Measurements from ENCODE around the gene RTKN.

The RTKN gene

DNA sequence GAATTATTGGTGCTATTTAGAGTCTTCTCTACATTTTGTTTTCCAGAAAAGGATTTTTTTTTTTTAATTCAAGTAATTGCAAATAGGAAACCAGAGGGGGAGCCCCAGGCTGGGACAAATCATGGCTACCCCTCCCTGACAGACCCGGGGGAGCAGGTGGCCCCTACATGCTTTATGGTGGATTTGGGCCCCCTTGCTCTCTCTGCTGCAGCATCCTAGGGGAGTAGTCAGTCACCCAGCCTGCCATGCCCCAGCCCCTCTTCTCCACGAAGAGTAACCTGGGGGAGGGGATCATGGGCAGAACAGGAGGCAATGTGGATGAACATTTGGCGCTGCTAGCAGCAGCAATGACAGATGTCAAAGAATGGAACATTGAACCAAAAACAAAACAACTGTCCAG lies 25.0 kb downstream of the RTKN start:
- no peak for DNase-seq

DNA sequence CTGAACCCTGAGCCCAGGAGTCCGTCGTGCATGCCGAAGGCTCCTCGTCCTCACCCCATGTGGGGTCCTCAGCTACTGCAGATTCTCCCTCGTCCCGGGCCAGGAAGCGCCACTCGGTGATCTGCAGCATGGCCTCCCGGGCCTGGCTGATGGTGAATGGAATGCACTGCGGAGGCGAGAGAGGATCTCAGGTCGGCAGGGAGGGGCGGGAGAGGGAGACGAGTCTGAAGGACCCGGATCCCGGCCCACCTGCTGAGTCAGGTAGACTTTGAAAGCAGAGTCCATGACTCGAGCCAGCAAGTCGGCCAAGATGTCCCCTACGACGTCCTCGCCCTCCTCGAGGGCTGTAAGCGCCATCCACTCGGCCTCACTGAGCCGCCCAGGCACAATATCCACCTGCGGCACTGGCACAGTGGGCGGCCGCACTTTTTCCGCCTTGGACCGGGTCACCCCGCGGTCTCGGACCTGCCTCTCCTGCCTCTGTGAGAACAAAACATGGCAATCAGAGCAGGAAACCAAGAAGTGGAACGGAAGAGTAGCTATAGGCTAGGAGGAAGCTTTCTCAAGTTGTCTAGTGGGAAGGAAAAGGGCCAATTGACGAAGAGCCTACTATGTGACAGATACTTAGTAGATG lies 25.9 kb downstream of the RTKN start:
- no peak for DNase-seq

DNA sequence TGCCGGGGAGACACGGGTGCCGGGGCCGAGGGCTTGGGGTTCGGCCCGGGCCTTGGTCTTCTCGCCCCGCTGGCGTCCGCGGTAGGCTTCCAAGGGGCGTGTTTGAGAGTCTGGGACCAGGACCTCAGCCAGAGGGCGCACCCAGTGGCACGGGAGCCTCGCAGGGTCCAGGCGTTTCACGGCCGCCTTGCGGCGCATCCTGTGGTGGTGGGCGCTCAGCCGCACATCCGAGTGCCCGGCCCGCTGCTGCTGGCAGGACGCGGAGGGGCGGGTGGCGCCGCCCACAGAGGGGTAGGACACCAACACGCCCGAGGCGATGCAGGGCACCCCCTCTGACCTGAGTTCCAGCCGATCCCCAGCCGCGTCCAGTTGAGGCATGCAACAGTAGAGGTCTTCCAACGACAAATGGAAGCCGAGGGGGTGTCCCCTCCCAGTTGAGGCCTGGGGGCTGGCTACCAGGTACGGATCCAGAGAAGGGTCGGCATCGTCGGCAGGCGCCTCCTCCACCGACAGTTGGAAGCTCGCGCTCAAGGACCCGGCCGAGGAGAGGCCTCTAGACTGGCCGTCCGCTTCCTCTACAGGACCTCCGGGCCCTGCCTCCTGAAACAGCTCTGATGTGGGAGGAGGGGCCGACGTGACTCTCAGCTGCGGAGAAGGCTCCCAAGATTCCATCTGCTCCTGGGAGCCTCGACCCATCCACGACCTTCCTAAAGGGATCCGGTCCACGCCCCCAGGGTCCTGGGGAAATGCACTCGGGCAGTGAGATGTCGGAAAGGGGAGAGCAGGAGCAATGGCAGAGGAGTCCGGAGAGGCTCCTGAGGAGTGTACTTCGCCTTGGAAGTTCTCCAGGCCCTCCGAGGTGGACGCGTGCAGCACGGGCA lies 26.6 kb downstream of the RTKN start:
- no peak for DNase-seq

DNA sequence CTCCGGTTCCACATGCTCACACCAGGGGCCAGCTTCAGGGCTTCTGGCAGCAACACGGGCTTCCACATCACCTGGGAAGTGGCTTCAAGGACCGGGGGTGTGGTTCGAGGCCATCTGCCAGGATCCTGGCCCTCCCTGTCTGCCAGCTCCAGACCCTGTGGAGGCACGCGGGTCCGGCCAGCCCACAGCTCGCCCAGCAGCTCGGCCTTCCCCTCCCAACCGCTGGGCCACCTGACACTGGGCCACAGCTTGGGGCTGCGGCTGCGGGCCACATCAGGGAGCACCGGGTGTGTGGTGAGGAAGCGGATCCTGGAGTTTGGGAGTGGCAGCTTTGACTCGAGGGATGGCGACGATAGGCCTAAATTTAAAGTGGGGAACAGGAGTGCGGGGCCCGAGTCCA lies 27.3 kb downstream of the RTKN start:
- DNase-seq, result no peak

DNA sequence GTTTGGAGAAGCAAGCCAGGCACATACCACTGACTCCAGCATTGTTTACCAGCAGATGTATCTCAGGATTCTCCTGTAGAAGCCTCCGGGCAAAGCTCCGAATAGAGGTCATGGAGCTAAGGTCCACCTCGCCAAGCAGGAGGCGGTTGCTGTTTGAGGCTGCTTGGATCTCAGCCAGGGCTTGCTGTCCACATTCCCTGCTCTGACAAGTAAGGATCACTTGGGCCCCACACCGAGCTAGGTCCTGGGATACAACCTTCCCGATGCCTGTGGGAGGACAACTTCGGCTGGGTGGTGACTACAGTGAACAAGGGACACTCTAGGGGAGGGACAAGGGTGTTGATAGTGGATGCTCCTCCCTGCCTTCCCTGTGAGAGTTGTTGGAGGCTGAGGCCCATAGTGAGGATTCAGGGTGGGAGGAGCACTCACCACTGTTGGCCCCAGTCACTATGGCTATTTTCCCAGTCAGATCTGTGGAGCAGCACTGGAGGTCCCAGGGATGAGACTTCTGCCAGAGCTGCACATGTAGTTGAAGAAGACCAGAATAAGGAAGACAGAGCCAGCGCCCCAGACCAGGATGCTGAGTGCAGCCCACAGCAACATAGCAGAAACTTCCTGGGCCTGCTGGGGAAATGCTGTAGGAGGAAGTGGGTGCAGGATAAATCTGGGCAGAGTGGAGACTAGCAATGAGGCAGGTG lies 28.6 kb downstream of the RTKN start:
- DNase-seq, result no peak

DNA sequence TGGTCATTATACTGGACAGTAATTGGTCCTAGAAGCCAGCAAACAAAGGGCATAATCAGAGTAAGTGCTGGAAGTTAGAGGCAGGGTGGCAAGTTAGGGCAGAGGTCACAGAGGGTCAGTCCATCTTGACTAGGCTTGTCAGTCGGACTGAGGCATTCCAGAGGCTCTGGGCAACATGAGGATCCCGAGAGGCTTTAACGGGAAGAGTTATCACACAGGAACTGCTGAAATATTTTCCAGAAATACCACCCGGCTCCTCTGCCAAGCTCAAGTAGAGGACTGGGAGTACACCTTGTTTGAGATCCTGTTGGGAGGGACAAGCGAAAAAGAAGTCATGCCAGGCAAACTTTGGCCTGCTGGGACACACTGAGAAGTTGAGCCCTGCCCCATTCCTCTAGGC lies 34.1 kb downstream of the RTKN start:
- no peak for DNase-seq

DNA sequence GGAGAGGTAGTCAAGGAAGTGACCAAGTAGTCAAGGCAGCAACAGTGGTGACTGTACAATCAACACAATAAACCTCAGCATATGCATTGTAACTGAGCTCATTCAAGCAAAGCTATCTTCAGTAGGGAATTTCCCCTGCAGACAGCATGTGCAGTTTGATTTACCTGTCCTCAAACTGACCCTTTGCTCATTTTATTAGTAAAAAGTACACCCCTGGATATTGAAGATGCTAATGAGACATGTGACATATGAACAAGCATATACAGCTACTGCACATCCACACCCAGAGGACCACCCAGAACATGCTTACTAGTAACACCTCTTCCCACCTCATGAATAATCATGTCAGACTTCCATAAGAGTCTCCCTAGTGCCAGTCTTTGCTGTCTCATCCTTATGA lies 35.7 kb downstream of the RTKN start:
- no peak for DNase-seq

DNA sequence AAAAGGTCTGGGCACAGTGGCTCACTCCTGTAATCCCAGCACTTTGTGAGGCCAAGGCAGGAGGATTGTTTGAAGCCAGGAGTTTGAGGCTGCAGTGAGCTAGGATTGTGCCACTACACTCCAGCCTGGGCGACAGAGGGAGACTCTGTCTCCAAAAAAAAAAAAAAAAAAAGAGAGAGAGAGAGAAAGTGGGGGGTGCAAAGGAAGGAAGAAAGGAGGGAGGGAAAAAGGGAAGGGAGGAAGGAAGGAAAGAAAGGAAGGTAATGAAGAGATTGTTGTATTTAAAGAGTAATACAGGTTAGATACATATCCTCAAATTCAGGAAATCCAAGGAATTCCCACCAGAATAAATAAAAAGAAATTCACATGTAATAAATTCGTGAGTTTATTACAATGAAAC lies 39.8 kb downstream of the RTKN start:
- no peak for DNase-seq

DNA sequence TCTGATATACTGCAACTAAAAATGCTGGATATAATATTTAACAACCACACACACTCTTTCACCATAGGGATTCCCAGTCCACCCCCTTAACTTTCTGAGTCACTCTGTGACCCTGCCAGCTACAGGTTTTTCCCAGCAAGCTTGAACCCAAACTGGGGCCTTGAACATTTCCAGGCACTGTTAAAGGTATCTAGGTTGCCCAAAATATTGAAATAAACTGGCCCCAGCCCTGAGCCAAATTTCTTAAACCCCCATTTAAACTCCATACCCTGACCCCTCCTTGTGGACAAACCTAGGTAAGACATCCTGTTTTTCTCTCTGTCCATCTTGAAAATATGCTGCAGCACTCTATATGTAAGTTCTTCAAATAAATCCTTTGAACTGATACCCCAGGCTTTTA lies 42.0 kb downstream of the RTKN start:
- no peak for DNase-seq

DNA sequence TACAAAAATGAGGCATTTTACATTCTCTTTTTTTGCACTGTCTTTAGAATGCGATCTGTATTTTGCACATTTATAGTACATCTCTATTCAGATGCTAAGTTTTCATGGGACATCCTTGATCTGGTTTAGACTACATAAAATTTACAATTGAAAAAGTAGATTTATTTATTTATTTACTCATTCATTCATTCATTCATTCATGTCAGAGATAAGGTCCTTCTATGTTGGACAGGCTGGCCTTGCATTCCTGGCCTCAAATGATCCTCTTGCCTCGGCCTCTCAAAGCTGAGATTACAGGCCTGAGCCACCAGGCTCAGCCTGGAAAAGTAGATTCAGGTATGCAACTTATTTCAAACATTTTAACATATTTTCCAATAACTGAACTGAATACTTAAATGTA lies 45.6 kb downstream of the RTKN start:
- DNase-seq, result no peak

DNA sequence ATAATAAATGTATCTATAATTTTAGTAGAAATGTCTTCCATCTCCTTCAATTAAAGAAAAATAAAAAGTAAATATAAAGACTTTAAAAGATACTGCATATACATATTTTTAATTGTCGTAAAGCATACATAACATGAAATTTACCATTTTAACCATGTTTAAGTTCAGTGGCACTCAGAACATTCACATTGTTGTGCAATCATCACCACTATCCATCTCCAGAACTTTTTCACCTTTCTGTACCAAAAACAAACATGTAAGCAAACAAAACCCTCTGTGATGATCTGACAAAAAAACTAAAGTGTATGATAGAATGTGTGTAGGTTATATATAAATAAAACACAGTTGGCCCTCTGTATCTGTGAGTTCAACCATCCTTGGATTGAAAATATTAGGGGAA lies 48.2 kb downstream of the RTKN start:
- DNase-seq, result no peak

DNA sequence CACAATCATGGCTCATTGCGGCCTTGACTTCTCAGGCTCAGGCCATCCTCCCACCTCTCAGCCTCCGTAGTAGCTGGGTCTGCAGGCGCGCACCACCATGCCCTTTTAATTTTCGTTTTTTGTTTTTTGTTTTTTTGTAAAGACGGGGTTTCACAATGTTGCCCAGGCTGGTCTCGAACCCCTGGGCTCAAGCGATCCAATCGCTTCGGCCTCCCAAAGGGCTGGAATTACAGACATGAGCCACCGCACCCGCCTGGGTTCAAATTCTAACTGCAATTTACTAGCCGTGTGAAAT lies 49.3 kb downstream of the RTKN start:
- no peak for DNase-seq

DNA sequence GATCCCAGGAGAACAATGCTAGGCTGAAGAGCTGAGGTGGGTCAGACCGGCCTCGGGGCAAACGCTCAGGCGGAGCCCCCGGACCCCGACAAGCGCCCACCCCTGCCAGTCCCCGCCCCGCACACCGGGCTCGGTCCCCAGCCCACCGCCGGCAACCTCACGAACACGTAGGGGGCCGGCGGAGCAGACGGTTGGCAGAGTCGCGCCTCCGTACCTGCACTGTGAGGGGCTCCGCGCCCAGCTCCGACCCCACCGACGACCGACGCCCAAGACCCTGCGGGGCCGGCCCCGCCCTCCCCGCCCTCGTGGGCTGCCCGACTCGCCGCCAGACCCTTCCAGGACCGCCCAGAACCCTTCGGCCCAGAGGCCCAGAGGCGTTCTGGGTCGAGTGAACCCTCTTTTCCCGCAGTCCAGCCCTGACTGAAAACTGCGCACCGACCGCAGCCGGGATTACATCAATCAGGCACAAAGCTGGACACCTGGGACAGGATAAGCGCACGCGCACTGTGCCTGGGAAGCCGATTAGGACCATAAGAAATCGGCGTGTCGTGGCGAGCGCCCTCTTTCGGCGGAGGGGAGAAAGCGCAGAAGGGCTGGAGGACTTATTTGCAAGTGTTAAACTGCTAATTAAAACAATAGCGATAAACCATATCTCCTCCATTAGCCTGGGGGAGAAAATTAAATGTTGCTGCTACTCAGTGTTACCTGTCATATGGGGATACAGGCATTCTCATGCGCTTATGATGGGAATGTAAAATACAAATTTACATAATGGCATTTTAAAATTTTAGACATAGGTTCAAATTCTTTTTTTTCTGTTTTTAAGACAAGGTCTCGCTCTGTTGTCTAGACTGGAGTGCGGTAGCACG lies 49.9 kb downstream of the RTKN start:
- DNase-seq, result peak; percentile 86

DNA sequence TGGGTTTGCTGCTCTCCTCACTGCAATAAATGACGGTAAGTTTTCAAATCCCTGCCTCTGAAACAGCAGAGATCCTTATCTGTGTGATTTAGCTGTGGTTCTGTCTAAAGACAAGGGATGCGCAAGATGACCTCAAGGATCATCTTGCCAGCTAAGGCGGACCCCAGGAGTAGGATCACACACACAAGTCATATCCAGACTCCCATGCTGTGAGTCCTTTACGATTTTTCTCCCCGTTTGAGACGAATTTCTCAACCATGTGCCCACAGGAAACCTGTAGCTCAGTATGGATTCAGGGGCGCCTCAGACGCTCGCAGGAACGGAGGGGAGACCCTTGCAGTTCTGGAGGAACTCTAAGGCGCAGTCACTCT lies 50.5 kb downstream of the RTKN start:
- no peak for DNase-seq

DNA sequence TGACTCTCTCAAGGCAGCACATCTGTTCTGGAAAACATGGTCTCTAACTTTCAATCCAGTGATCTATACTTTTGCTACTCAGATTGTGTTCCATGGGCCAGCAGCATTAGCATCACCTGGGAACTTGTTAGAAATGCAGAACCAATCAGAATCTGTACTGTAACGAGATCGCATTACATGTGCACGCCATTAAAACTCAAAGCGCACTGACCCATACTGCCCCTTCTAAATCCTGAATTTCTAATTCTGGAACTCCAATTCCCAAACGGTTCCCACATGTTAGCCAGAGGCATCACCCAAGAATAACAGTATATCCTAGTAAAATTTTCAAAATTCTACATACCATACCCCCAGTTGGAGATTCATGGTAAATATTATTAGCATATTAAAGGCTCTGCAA lies 51.1 kb downstream of the RTKN start:
- DNase-seq, result no peak

DNA sequence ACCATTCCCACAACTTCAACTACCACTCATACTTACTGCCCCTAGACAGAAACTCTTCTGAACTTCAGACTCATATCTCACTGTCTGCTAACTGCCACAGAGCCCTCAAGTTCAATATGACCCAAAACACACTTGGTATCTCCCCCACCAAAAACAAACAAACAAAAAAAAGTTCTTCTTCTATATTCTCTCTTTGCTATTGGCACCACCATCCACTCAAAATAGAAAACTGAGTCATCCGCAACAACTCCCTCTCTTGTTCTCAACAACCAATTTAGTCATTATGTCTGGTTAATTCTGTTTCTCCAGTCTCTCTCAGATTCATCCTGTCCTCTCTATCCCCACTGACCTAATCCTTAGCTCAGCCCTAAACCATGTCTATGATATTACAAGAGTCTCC lies 54.4 kb downstream of the RTKN start:
- DNase-seq, result no peak

DNA sequence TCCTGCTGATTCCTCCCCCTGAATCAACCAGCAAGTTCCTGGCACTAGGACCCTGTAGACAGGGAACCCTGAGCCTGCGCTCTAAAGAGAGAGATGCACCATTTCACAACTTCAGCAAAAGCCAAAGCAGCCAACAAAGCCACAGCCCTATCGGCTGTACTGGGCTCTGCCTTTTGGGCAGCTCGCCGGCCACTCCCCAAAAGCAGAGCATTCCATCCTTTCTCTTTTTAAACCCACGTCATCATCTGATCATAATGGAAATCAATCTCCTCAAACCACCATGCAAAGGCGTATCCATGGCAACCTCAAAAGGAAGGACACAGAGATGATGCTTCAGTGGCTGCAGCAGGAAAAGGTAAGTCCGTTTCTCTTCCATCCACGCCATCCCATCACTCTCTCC lies 56.3 kb downstream of the RTKN start:
- no peak for DNase-seq

DNA sequence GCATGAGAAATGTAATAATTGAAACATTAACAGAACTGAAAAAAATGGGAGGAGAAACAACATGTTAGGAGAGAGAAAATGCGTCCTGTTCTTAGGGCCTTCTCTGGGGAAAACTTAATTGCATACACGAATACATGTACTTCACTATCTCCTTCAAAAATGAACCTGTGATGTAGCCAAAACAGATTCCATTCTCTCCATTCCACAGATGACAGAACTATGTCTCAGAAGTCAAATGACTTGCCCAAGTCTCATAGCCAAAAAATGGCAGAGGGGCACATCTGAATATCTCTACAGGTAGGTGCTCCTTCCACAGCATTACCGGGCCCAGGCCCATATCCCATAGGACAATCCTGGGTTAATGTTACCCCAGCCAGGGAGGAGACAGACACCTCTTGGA lies 57.7 kb downstream of the RTKN start:
- no peak for DNase-seq

DNA sequence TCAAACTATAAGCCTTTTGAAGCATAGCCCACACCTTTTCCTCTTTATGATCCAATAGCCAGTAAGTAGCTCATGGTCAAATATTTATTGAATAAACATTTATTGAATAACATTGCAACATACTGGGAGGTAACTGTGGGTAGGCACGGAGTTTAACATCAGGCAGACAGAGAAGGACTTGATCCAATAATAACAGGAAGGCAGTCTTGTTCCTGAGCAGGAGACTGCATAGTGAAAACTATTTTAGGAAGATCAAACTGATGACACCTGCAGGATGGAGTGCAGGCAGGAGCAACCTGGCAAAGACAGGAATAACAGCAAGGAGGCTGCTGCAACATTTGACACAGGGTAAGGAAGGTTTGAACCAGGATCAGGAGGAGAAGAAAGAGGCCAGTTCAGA lies 58.5 kb downstream of the RTKN start:
- DNase-seq, result no peak

DNA sequence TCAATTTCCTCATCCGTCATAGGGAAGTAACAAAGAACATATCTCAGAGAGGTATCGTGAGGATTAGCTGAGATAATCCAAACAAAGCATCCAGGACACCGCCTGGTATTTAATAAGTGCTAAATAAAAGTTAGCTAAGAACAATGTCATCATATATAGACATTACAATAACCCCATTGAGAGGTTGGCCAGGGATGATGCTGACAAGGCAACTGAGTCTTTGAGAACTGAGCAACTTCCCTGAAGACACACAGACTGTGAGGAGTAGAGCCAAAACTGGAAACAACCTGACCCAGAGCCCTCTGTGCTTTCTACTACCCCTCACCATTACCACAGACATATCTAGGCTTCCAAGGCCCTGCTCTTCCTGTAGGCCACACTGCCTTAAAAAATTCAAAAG lies 60.0 kb downstream of the RTKN start:
- no peak for DNase-seq

DNA sequence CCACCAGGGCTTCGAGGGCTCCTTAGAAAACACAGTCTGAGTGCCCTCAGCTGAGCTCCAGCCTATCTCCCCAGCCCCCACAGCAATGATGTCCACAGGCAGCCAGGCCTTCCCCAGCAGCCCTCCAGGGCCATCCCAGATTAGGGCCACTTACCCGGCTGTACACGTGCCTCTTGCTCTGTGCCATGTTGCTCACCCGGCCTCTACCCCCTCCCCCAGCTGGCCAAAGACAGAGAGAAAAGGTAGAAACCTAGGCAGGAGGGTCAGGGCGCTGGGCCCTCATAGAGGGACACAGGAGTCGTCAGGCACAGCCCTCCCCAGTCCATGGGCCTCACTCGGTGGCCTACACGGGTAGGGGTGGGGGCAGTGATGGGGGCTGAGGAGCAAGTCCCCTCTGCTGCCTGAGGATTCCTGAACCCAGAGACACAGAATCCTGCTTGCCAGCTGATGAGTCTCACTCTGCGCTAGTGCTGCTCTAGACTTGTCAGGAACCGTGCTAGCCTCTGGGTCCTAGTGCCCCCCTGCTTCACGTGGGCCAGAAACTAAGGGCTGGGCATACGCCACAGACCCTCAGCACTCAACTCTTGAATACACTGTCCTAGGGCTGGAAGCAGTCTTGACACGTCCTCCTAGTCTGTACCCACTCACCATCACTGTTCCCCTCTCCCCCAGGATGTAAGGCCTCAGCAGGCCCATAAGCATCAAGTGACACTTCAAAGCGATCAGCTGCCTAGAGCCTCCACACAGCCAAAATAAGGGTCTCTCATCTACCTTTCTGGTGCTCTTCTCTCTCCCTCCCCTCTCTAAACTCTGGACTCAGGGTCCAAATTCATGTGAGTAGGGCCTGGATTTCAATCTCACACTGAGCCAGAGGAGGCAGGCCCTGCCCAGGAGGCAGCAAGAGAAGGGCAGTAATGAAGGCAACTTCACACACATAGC lies 61.6 kb downstream of the RTKN start, which contains the start of gene DCTN1:
Gene DCTN1, minus strand, starts transcription at position 461 of the 939 bp plus-strand sequence. Its CDS starts 274 bp downstream, at position 187.
- DNase-seq, result no peak

DNA sequence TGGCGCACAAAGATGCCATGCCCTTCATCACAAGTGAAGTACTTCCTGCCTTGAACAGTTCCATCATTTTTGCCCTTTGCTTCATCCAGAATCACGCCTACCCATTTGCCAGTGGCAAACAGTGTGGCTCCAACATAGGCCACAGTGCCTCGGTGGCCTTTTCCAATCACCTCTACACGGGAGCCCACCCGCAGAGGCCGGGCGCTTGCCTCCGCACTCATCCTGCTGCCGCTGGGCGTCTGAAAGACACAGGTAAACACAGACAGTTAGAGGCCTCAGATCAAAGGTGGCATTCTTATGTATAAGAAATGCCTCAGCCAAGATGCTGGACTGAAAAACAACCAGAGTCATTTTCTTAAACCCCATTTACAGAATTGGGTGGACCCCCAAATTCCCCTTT lies 63.7 kb downstream of the RTKN start:
- no peak for DNase-seq
